TTC549 (cell line): Measurements from ENCODE around the gene C10orf95.

ENCODE experiments used
- FAIRE-seq: peaks from 2 replicates; lab custom pipeline; 2012; peaks lifted over from hg19 to GRCh38; lab: Jason Lieb, UNC

C10orf95 gene

DNA sequence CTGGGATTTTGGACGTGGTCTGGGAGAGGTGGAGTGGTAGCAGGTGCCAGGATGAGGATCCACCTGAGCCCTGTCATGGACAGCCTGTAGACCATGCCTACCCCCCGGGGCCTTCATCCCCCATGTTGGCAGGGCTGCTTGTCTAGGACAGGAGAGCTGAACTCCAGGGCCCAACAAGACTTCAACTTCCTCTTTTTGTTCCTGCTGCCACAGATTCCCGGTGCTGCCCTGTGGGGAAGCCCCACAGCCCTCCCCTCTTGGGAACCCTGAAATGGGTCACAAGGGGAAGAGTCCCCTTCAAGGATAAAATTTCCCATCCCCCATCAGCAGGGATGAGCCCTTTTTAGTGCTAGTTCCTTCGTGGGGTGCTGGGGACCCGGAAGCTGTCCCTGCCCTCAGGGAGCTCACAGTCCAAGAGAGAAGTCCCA lies 17.7 kb downstream of the C10orf95 start:
- no peak for FAIRE-seq

GRCh38 chr10:102432162-102432950 lies 19.0 kb downstream of the C10orf95 start, which contains the start of gene CUEDC2:
Gene CUEDC2 (minus strand): TSS chr10:102432574. CDS start chr10:102425188, 7,386 bp downstream.
- peak; percentile 90 for FAIRE-seq

DNA sequence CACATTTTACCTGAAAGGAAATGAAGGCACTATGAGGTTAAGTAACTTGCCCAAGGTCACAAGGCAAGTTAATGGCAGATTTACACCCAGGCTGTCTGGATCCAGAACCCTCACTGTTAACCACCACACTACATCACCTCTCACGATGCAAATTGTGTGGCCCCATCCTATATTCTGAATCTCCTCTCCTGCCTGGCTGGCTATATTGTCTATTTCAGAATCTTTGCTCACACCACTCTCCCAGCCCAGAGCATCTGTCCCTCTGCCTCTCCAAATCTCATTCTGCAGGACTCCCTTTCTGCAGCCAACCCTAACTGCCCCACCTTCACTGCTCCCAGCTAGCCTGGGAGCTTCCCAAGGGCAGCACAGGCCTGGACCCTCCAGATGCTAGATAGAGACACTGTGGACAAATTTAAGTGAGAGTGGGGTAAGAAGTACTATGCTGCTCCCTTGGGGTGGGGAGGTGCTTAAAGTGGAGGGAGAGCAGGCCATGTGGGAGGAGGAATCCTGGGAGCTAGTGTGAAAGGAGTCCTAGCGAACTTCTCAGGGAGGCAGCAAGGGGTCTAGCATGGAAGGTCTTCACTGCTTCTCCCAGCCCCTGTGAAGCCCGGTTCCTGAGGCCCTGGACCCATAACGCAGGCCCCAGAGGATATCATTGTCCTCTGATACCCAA lies 19.8 kb downstream of the C10orf95 start:
- FAIRE-seq: no peak

DNA sequence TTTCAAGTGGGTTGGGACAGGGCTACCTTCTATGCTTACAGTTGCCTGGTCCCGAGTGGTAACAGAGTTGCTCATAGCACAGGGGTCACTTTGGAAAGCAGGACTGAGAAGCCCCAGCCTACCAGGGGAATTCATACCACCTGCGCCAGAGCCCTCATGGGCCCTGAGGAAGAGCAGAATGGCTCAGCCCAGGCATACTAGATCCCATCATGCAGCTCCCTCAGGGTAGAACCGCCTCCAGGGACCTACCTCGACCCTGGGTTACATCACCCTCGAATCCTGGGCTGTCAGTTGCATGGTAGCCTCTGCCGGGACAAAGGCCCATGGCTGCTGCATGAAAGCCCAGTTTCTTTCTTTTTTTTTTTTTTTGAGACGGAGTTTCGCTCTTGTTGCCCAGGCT lies 21.9 kb downstream of the C10orf95 start:
- no peak for FAIRE-seq

DNA sequence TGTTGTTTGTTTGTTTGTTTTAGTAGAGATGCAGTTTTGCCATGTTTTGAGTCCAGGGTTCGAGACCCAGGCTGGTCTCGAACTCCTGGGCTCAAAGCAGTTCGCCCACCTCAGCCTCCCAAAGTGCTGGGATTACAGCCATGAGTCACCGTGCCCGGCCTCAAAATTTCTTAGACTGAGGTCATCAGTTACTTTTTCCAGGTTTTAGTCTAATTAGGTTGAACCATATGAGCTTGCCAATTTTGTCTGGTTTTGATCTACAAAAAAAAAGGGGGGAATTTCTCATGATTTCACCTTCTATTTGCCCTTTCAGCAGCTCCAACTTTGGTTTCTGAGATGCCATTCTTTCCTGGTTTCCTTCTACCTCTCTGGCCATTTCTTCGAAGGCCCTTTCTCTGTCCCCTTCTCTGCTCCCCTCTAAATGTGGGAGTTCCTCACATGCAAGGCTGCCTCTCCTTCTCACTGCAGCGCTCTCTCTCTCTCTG lies 24.5 kb downstream of the C10orf95 start:
- FAIRE-seq: no peak

DNA sequence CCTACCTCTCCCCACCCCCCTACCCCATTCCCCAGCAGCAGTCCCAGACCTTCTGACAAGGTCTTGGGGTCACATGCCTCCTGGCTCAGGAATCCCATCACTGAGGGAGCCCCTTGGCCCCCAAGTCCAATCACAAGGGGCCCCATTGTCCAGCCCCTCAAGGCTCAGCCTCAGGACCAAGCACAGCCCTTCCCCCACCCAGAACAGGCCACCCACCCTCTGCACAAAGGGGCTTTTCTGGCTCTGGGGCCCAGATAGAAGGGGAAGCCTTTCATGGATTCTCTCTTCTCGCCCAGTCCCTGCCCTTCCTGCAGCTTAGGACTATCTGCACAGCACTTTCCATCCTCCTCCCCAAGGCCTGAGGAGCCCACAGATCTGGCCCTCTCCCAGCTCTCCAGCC lies 25.9 kb downstream of the C10orf95 start:
- FAIRE-seq: no peak

GRCh38 chr10:102424916-102425315 lies 26.4 kb downstream of the C10orf95 start:
- no peak for FAIRE-seq

DNA sequence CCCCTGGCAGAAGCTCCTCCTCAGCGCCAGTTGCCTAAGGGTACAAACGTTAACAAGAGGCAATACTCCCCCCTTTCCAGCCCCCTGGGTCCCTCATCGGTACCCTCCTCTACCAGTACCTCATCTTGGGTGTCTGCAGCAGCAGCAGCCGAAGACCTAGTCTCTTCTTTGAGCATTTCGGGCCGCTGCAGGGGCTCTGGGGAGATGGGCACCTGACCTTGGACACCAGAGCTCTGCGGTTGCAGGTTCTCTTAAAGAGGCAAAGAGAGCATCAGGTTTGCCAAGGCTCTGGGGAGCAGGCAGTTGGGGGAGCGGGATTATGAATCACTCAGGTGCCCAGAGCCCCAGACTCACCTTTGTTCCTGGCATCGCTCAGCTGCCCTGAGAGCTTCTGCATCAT lies 27.2 kb downstream of the C10orf95 start:
- no peak for FAIRE-seq

DNA sequence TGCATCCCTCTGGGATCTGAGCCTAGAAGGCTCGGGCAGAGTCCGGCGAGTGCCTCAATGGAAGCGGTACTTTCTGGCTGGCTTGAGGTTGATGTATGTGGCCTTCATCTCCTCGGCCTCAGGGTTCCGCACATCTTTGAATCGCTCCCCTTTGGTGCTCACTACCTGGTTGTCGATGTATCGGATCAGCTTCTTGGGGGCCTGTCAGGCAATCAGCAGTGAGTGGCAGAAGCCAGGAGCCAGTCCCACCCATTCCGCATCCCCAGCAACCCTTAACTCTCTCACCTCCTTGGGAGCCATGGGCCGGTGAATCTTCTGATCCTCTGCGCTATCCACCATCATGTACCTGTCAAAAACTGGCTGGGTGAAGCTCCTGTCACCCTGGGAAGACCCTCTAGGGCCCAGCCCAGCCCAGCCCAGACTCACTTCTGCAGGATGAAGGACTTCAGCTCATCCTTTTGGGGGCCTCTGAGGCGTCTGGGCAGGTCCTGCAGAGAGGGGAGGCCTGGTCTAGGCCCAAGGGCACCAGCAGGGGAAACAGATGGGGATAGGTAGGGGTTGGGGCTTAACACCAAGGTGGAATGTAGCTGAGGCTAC lies 27.9 kb downstream of the C10orf95 start:
- FAIRE-seq: no peak

DNA sequence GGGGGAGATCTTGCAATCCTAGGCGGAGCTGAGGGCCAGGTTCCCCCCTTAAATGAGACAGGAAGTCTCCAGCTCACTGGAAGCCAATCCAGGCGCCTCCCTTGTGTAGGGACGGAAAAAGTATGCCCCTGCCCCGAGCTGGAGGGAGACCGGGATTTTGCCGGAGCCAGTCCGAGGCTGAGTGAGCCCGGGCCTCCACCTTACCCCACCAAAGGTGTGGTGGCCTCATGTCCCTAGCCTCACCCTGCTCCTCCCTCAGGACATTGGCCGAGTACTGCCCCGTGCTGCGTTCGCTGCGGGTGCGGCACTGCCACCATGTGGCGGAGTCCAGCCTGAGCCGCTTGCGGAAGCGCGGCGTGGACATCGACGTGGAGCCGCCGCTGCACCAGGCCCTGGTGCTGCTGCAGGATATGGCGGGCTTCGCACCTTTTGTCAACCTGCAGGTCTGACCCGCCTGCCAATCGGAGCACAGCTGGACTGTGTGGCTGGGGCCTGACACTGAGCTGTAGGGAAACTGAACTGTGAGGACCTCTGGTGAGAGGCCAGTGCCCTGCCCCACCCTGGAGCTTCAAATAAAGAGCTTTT lies 28.7 kb downstream of the C10orf95 start:
- no peak for FAIRE-seq

GRCh38 chr10:102421757-102422512 lies 29.4 kb downstream of the C10orf95 start:
- no peak for FAIRE-seq

DNA sequence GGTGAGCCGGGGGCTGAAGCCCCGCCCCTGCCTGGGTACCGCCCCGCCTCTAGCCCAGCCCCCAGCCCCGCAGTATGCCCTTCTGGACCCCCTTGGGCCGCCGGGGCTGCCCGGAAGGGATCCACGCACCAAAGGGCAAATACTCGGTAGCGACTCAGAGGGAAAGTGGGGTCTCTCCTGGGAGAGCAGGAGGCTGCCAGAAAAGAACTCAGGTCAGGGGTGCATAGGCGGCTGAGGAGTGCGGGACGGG lies 29.9 kb downstream of the C10orf95 start:
- no peak for FAIRE-seq

DNA sequence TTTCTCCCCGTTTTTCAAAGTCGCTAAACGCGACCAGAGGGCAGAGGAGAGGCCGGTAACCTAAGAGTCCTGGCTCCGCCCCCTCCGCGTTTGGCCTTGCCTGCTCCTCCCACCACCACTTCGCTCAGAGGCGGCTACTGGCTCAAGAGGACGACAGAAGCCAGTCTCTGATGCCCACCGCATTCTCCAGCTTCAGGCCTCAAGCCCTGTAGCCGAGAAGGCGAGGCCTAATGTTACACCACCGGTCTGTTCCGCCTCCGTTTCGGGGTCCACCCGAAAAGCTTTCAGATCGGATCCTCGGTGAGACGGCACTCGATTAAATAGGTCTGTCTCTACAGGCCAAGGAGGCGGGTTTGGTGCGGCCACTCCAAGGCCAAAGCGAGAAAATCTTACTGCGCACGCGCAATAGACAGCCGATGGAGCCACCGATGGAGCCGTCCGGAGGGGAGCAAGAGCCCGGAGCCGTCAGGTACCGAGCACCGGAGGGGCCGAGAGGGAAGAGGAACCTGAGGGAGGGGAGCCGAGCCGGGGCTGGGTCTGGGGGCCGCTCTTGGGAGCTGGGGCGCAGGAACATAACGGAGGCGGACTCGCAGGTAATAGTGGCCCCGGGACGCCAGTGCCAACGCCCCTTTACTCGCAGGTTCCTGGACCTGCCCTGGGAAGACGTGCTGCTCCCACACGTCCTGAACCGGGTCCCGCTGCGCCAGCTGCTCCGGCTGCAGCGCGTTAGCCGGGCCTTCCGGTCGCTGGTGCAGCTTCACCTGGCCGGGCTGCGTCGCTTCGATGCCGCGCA lies 30.4 kb downstream of the C10orf95 start, which contains the start of gene FBXL15:
Gene FBXL15 (plus strand): TSS at position 123 of the 793 bp plus-strand sequence. CDS start 294 bp downstream, at position 417.
- FAIRE-seq: peak; percentile 74

DNA sequence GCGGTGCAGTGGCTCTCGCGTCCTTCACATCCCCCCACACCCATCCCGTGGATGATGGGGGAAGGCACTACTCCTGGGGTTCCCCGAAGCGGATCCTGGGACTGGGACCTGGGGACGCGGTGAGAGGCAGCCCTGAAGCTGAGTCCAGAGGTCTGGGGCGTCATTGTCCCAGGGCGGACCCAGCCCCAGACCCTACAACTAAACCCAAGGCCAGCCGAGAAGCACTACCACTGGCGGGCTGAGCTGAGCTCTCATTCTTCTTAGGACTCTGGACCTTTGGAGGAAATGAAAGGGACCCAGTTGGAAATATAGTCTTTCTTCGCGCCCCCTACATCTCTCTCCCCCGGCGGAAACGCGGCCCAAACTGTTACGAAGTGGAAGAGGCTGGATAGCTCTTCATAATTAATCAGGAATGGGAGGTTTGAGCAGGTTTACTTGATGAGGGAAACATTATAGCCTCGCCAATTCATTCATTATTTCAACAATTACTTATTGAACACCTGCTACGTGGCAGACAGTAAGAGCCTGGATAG lies 31.1 kb downstream of the C10orf95 start:
- no peak for FAIRE-seq

DNA sequence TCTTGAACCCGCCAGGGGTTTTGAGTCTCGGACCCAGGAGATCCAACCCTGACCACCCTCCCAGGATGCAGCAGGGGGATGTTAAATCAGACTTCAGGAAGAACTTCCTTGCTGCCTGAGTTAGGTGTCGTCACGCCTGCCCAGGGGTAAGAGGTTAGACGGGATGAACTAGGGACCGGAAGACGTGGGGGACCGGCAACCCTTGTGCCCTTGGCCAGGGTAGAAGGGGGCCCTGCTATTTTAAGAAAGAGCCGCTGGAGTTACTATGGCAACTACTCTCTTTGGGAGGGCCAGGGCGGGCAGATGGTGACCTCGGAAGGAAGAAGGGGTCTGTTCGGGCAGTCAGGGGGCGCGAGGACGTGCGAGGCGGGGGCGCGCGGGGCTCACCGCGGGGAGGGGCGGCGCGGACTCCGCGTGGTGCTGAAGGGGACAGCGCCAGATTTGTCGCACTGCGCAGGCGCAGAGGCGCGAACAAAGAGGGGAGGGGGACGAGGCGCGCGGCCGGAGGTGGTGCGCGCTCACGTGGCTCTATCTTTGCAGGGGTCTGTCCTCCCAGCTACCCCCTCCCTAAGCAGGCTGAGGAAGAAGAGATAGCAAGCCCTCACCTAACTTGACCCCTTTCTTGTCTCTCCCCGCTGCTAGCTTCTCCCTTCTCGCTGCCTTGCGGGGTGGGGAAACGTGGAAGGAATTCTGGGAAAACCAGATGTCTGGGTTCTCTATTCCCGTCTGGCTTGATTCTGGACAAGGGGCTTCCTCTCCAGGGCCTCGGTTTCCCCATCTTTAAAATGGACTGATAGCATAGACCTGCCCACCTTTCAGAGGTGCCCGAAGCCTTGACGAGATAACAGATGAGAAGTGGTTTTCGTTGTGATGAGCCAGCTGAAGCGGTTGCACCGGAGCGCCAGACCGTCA lies 31.8 kb downstream of the C10orf95 start:
- no peak for FAIRE-seq

- FAIRE-seq: no peak
Observed at GRCh38 chr10:102418622-102419268, 32.6 kb downstream of the C10orf95 start, which contains the start of gene PSD. Gene PSD (minus strand): TSS chr10:102418785. CDS start chr10:102417038, 1,747 bp downstream.

DNA sequence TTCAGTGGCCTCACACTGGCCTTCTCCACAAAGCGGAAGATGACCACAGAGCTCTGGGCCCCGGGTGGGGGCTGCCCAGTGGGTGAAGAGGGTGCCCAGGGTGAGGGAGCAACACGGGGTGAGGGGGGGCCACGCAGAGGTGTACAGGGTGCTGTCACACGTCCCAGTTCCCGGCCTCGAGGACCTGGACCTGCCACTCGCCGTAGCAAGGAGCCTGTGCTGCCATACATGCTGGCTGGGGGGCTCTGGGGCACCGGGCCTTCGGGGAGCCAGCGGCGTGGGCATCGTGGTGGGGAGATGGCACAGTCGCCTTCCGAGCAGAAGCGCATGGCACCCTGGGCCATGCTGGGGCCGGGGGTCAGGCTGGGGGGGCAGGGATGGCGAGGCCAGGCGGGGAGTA lies 34.6 kb downstream of the C10orf95 start:
- FAIRE-seq: no peak

- no peak for FAIRE-seq
Observed at GRCh38 chr10:102416283-102416682, 35.1 kb downstream of the C10orf95 start.

DNA sequence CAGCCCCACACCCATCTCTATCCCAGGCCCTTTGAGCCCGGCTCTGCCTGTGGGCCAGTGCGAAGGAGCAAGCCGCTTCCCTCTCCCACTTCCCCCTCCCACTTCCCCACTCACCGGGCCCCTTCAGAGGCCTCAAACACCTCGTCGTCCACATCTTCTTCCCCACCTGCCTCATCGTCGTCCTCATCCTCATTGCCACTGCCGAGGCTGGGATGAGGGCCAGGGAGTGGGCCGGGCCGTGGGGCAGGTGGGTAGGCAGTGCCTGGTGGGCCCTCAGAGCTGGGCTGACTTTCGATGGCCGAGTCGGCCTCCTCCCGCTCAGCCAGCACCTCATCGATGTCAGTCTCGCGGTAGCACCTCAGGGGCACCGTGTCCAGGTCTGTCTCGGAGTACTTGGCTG lies 36.6 kb downstream of the C10orf95 start:
- no peak for FAIRE-seq
